Neural cell (in vitro differentiated cells): ENCODE results near the gene RNF181. TPM values are rescaled to one million over a fixed set of nuclear protein-coding genes. Genes with fewer than 3 reads are reported as not detected.

Source experiments
- H2AFZ ChIP-seq: fragments of 200-600, 300-800 bp; sonication (generic), shearing (Covaris generic); 2 replicates; pipeline ENCODE4 v1.6.0; 2014; ENCODE audit warnings: low read depth, mild to moderate bottlenecking, antibody characterized with exemption, low read length, moderate library complexity
- H3F3A ChIP-seq: fragments of 200-600 bp; shearing (Covaris generic); 2 replicates; pipeline ENCODE4 v1.6.1; 2016; ENCODE audit warnings: mild to moderate bottlenecking, moderate library complexity, mixed read lengths, antibody characterized with exemption, low read length; ENCODE audit not compliant: insufficient read depth, poor library complexity, severe bottlenecking
- H3K27ac ChIP-seq: fragments of 200-600, 300-800 bp; sonication (generic), shearing (Covaris generic); 2 replicates; pipeline ENCODE4 v1.5.1; 2014; ENCODE audit warnings: mild to moderate bottlenecking, low read length, moderate library complexity
- H3K27me3 ChIP-seq: fragments of 300-800, 200-600 bp; sonication (generic), shearing (Covaris generic); 2 replicates; pipeline ENCODE4 v1.6.0; 2014; ENCODE audit warnings: mild to moderate bottlenecking, low read depth, low read length, moderate library complexity; ENCODE audit not compliant: insufficient read depth
- H3K36me3 ChIP-seq: fragments of 300-800, 200-600 bp; sonication (generic), shearing (Covaris generic); 2 replicates; pipeline ENCODE4 v1.5.1; 2014; ENCODE audit warnings: mild to moderate bottlenecking, antibody characterized with exemption, low read length, moderate library complexity; ENCODE audit not compliant: insufficient read depth
- H3K4me2 ChIP-seq: fragments of 300-800, 200-600 bp; sonication (generic), shearing (Covaris generic); 2 replicates; pipeline ENCODE4 v1.6.0; 2014; ENCODE audit warnings: mild to moderate bottlenecking, low read length
- H3K4me3 ChIP-seq: fragments of 300-800, 200-600 bp; sonication (generic), shearing (Covaris generic); 2 replicates; pipeline ENCODE4 v1.5.1; 2014; ENCODE audit warnings: mild to moderate bottlenecking, low read length, moderate library complexity
- H3K79me2 ChIP-seq: fragments of 200-600 bp; shearing (Covaris generic); replicated peaks from 2 replicates; pipeline ENCODE4 v1.6.0; 2014; ENCODE audit warnings: mild to moderate bottlenecking, low read length, moderate library complexity; ENCODE audit not compliant: insufficient read depth
- H3K9ac ChIP-seq: fragments of 300-800, 200-600 bp; sonication (generic), shearing (Covaris generic); 2 replicates; pipeline ENCODE4 v1.6.1; 2016; ENCODE audit warnings: mild to moderate bottlenecking, low read length, mixed read lengths
- H3K9me2 ChIP-seq: fragments of 200-600 bp; shearing (Covaris generic); 2 replicates; pipeline ENCODE4 v1.6.1; 2016; ENCODE audit warnings: mild to moderate bottlenecking, low read length, mixed read lengths; ENCODE audit not compliant: insufficient read depth
- H3K9me3 ChIP-seq: fragments of 200-600, 300-800 bp; sonication (generic), shearing (Covaris generic); 2 replicates; pipeline ENCODE4 v1.6.1; 2016; ENCODE audit warnings: mild to moderate bottlenecking, mixed run types, low read length, moderate library complexity, mixed read lengths
- H4K20me1 ChIP-seq: fragments of 200-600 bp; shearing (Covaris generic); 2 replicates; pipeline ENCODE4 v1.6.1; 2016; ENCODE audit warnings: mild to moderate bottlenecking, mixed run types; ENCODE audit not compliant: insufficient read depth
- CTCF ChIP-seq: fragments of 450-650 bp; IDR thresholded peaks from 2 replicates; pipeline ENCODE4 v1.5.1; 2014; ENCODE audit warnings: antibody characterized with exemption, mild to moderate bottlenecking, moderate library complexity; ENCODE audit not compliant: poor library complexity, severe bottlenecking
- EP300 ChIP-seq: fragments of 450-650 bp; conservative IDR thresholded peaks from 2 replicates; pipeline ENCODE4 v1.6.1; 2014; ENCODE audit warnings: antibody characterized with exemption, mild to moderate bottlenecking, moderate library complexity; ENCODE audit not compliant: poor library complexity, severe bottlenecking
- EZH2 ChIP-seq: fragments of 200-600, 300-800 bp; shearing (Covaris generic), sonication (generic); IDR thresholded peaks from 2 replicates; pipeline ENCODE4 v1.6.1; 2014; ENCODE audit warnings: antibody characterized with exemption, low read length, borderline replicate concordance, mild to moderate bottlenecking; ENCODE audit not compliant: insufficient read depth, poor library complexity, severe bottlenecking
- MXI1 ChIP-seq: fragments of 450-650 bp; conservative IDR thresholded peaks from 2 replicates; pipeline ENCODE4 v1.6.1; 2014; ENCODE audit warnings: antibody characterized with exemption, mild to moderate bottlenecking; ENCODE audit not compliant: poor library complexity, severe bottlenecking
- POLR2AphosphoS5 ChIP-seq: IDR thresholded peaks from 2 replicates; pipeline ENCODE4 v1.6.1; 2012
- RAD21 ChIP-seq: fragments of 450-650 bp; conservative IDR thresholded peaks from 2 replicates; pipeline ENCODE4 v1.6.1; 2014; ENCODE audit warnings: antibody characterized with exemption, mild to moderate bottlenecking, moderate library complexity
- REST ChIP-seq: IDR thresholded peaks from 2 replicates; pipeline ENCODE4 v1.6.1; 2012; ENCODE audit warnings: borderline replicate concordance
- SMC3 ChIP-seq: fragments of 450-650 bp; conservative IDR thresholded peaks from 2 replicates; pipeline ENCODE4 v1.6.1; 2014; ENCODE audit warnings: antibody characterized with exemption, mild to moderate bottlenecking, moderate library complexity; ENCODE audit not compliant: poor library complexity
- TAF1 ChIP-seq: IDR thresholded peaks from 2 replicates; pipeline ENCODE4 v1.6.1; 2012; ENCODE audit warnings: low read depth
- polyA plus RNA-seq: library from polyadenylated mRNA; depleted of rRNA; stranded (reverse); fragments of >200 nt; gene quantifications from 2 replicates; pipeline ENCODE4 v1.2.3, GENCODE V29; 2014

The RNF181 gene
- polyA plus RNA-seq, 1 donor from 2014 or later = 330 TPM

GRCh38 chr2:85642725-85643124, 47.2 kb downstream of the RNF181 start:
- no peaks in the 10 kb centered on the region for H3K79me2 ChIP-seq
- no peaks in the 10 kb centered on the region for H3K9me2 ChIP-seq
- H3K4me2 ChIP-seq = no peak overlapping the region
- no peaks in the 10 kb centered on the region for H3K27me3 ChIP-seq
- H3K9me3 ChIP-seq = no peaks in the 10 kb centered on the region
- no peaks in the 10 kb centered on the region for H4K20me1 ChIP-seq
- H3K4me3 ChIP-seq = no peak overlapping the region
- H3F3A ChIP-seq = no peaks in the 10 kb centered on the region
- H3K9ac ChIP-seq = no peak overlapping the region
- no peak for TF ChIP-seq POLR2AphosphoS5
- TF ChIP-seq CTCF = no peak
- no peak for TF ChIP-seq REST
- no peak for TF ChIP-seq EP300
- TF ChIP-seq MXI1 = no peak
- TF ChIP-seq SMC3 = no peak
- TF ChIP-seq TAF1 = no peak
- no peak for TF ChIP-seq RAD21
- no peak for TF ChIP-seq EZH2
- H3K36me3 ChIP-seq = peaks cover 9% of the 10 kb centered on the region
- H2AFZ ChIP-seq = no peak overlapping the region
- no peak overlapping the region for H3K27ac ChIP-seq

GRCh38 chr2:85644909-85645308, 49.4 kb downstream of the RNF181 start:
- no peaks in the 10 kb centered on the region for H3K9me3 ChIP-seq
- no peaks in the 10 kb centered on the region for H3K79me2 ChIP-seq
- peaks cover 17% of the 10 kb centered on the region for H3K36me3 ChIP-seq
- TF ChIP-seq POLR2AphosphoS5 (no peak), CTCF (no peak), TAF1 (no peak), REST (no peak), SMC3 (no peak), RAD21 (no peak), EP300 (no peak), EZH2 (no peak), MXI1 (no peak)
- no peak overlapping the region for H3K27ac ChIP-seq
- H3K4me3 ChIP-seq = no peak overlapping the region
- H3F3A ChIP-seq = no peaks in the 10 kb centered on the region
- H3K9ac ChIP-seq = no peak overlapping the region
- H3K9me2 ChIP-seq = no peaks in the 10 kb centered on the region
- no peak overlapping the region for H3K4me2 ChIP-seq
- H3K27me3 ChIP-seq = no peaks in the 10 kb centered on the region
- no peak overlapping the region for H2AFZ ChIP-seq
- H4K20me1 ChIP-seq = no peaks in the 10 kb centered on the region
